A549 (cell line): ENCODE data around the gene KCTD19. TPM values are rescaled to one million over a fixed set of nuclear protein-coding genes. Genes with fewer than 3 reads are reported as not detected.
A peak's percentile ranks its signal among the peaks of the same experiment; 100 is the strongest.

Experiments
- ATAC-seq, 2 experiments: fragments of 200-7000 bp in 1 of 2; fragments of >200 bp in 1 of 2; cut with Nextera tagmentation in 1 of 2; cut with Tn5 transposase in 1 of 2; 3 replicates each; pipeline versions ENCODE4 v1.8.0 to v1.9.1; 2018 to 2020; ENCODE audit warnings: mild to moderate bottlenecking in 1 of 2, moderate library complexity in 1 of 2
- CTCF ChIA-PET: fragments of 300-600 bp; sonication (Branson Sonifier 250); formaldehyde crosslinking; extraction: SDS; loops from one replicate; lab custom pipeline; 2021; ENCODE audit warnings: antibody characterized with exemption, inconsistent platforms; lab: Yijun Ruan, JAX
- POLR2A ChIA-PET: fragments of 350-600 bp; formaldehyde crosslinking; extraction: SDS; loops from one replicate; lab custom pipeline; 2021; ENCODE audit warnings: antibody characterized with exemption, inconsistent platforms; lab: Yijun Ruan, JAX
- DNase-seq, 2 experiments: peaks; one replicate each; pipeline versions ENCODE4 v3.0.0 to v3.0.0-alpha.2; 2011 to 2016; ENCODE audit warnings: low read depth in 1 of 2, low spot score in 1 of 2
- FAIRE-seq: peaks from 2 replicates; lab custom pipeline; 2011; peaks lifted over from hg19 to GRCh38; lab: Jason Lieb, UNC
- H3K27ac ChIP-seq, 2 experiments: fragments of >200 bp; sonication (Bioruptor Twin); formaldehyde crosslinking; 3 replicates each; pipeline ENCODE4 v1.5.1; 2016 to 2017
- H3K4me1 ChIP-seq: fragments of >200 bp; sonication (Bioruptor Twin); formaldehyde crosslinking; 3 replicates; pipeline ENCODE4 v1.6.1; 2016
- H3K4me2 ChIP-seq: fragments of >200 bp; sonication (Bioruptor Twin); formaldehyde crosslinking; 3 replicates; pipeline ENCODE4 v1.6.1; 2016
- H3K4me3 ChIP-seq: fragments of >200 bp; sonication (Bioruptor Twin); formaldehyde crosslinking; 3 replicates; pipeline ENCODE4 v1.5.1; 2016
- H3K9me3 ChIP-seq: fragments of >200 bp; sonication (Bioruptor Twin); formaldehyde crosslinking; 3 replicates; pipeline ENCODE4 v1.6.1; 2016
- ATOH8 ChIP-seq: fragments of 250-450 bp; sonication (Bioruptor Pico); IDR thresholded peaks from 2 replicates; pipeline ENCODE4 v1.5.0; 2020; ENCODE audit warnings: low read depth, mild to moderate bottlenecking, moderate library complexity
- BHLHE40 ChIP-seq: IDR thresholded peaks from 2 replicates; pipeline ENCODE4 v1.6.1; 2012; ENCODE audit warnings: low read depth, low read length, inconsistent platforms
- CBX2 ChIP-seq: fragments of 200-600 bp; sonication (generic); IDR thresholded peaks from 2 replicates; pipeline ENCODE4 v1.6.1; 2016; ENCODE audit warnings: low read depth, mild to moderate bottlenecking, borderline replicate concordance
- CBX8 ChIP-seq: fragments of 200-600 bp; sonication (generic); IDR thresholded peaks from 2 replicates; pipeline ENCODE4 v1.6.1; 2016
- CHD2 ChIP-seq: fragments of 150-350 bp; IDR thresholded peaks from 2 replicates; pipeline ENCODE4 v1.6.1; 2014; ENCODE audit warnings: low read length; ENCODE audit not compliant: partially characterized antibody
- CHD4 ChIP-seq: fragments of 200-600 bp; sonication (generic); IDR thresholded peaks from 2 replicates; pipeline ENCODE4 v1.6.1; 2016; ENCODE audit warnings: antibody characterized with exemption, mild to moderate bottlenecking, borderline replicate concordance
- CTCF ChIP-seq: fragments of >200 bp; sonication (Bioruptor Twin); formaldehyde crosslinking; IDR thresholded peaks from 3 replicates; pipeline ENCODE4 v1.5.1; 2016
- EHMT2 ChIP-seq: fragments of 200-600 bp; sonication (generic); IDR thresholded peaks from 2 replicates; pipeline ENCODE4 v1.6.1; 2016; ENCODE audit warnings: antibody characterized with exemption, low read depth, mild to moderate bottlenecking, moderate library complexity
- ELK1 ChIP-seq: fragments of 150-350 bp; IDR thresholded peaks from 2 replicates; pipeline ENCODE4 v1.6.1; 2014; ENCODE audit warnings: low read depth, mild to moderate bottlenecking, low read length
- ESRRA ChIP-seq: fragments of 150-350 bp; IDR thresholded peaks from 2 replicates; pipeline ENCODE4 v1.6.1; 2014; ENCODE audit warnings: mild to moderate bottlenecking, low read length, borderline replicate concordance
- HES2 ChIP-seq: fragments of >200 bp; sonication (Bioruptor Twin); formaldehyde crosslinking; IDR thresholded peaks from 2 replicates; pipeline ENCODE4 v1.6.1; 2016
- HEYL ChIP-seq: fragments of 250-450 bp; sonication (Bioruptor Pico); IDR thresholded peaks from 2 replicates; pipeline ENCODE4 v1.8.0; 2021; ENCODE audit warnings: mild to moderate bottlenecking, moderate library complexity
- HOXA7 ChIP-seq: fragments of 250-450 bp; sonication (Bioruptor Pico); IDR thresholded peaks from 2 replicates; pipeline ENCODE4 v1.5.0; 2020; ENCODE audit warnings: mild to moderate bottlenecking, moderate library complexity
- HOXB13 ChIP-seq: fragments of 250-450 bp; sonication (Bioruptor Pico); IDR thresholded peaks from 2 replicates; pipeline ENCODE4 v1.5.0; 2020; ENCODE audit warnings: low read depth, mild to moderate bottlenecking, moderate library complexity
- JUN ChIP-seq, 2 experiments: fragments of >200 bp; sonication (Bioruptor Twin); formaldehyde crosslinking; IDR thresholded peaks; 2 replicates in 1 of 2; 3 replicates in 1 of 2; pipeline ENCODE4 v1.6.1; 2016 to 2017
- KDM1A ChIP-seq: fragments of 200-600 bp; sonication (generic); IDR thresholded peaks from 2 replicates; pipeline ENCODE4 v1.6.1; 2016; ENCODE audit warnings: low read depth, mild to moderate bottlenecking
- MAZ ChIP-seq: fragments of 150-350 bp; IDR thresholded peaks from 2 replicates; pipeline ENCODE4 v1.6.1; 2014; ENCODE audit warnings: antibody characterized with exemption, low read depth, low read length, borderline replicate concordance
- MYC ChIP-seq: IDR thresholded peaks from 2 replicates; pipeline ENCODE4 v1.6.1; 2012; ENCODE audit warnings: mild to moderate bottlenecking, inconsistent platforms, low read length, improper control_type of control experiment, borderline replicate concordance
- NFE2L2 ChIP-seq: fragments of 150-350 bp; conservative IDR thresholded peaks from 2 replicates; pipeline ENCODE4 v1.6.1; 2014; ENCODE audit warnings: low read length
- NPAS2 ChIP-seq: fragments of 250-450 bp; sonication (Bioruptor Pico); IDR thresholded peaks from 2 replicates; pipeline ENCODE4 v1.8.0; 2022; ENCODE audit warnings: mild to moderate bottlenecking, moderate library complexity, borderline replicate concordance
- NR3C1 ChIP-seq: fragments of >200 bp; sonication (Bioruptor Twin); formaldehyde crosslinking; IDR thresholded peaks from 3 replicates; pipeline ENCODE4 v1.6.1; 2017
- PBX3 ChIP-seq: IDR thresholded peaks from 2 replicates; pipeline ENCODE4 v1.6.1; 2012
- PHF8 ChIP-seq: fragments of 200-600 bp; sonication (generic); IDR thresholded peaks from 2 replicates; pipeline ENCODE4 v1.6.1; 2016; ENCODE audit warnings: low read depth, mild to moderate bottlenecking, antibody characterized with exemption, moderate library complexity, borderline replicate concordance
- RAD21 ChIP-seq, 2 experiments: fragments of >200 bp in 1 of 2; sonication (Bioruptor Twin) in 1 of 2; formaldehyde crosslinking in 1 of 2; IDR thresholded peaks in 1 of 2; conservative IDR thresholded peaks in 1 of 2; 2 replicates in 1 of 2; 3 replicates in 1 of 2; pipeline ENCODE4 v1.6.1; 2012 to 2018; ENCODE audit warnings: inconsistent platforms in 1 of 2
- RARB ChIP-seq: fragments of 250-450 bp; sonication (Bioruptor Pico); IDR thresholded peaks from 2 replicates; pipeline ENCODE4 v1.8.0; 2021; ENCODE audit warnings: mild to moderate bottlenecking, moderate library complexity
- RCOR1 ChIP-seq: fragments of 150-350 bp; IDR thresholded peaks from 2 replicates; pipeline ENCODE4 v1.6.1; 2014; ENCODE audit warnings: antibody characterized with exemption, low read length, low read depth
- RNF2 ChIP-seq: fragments of 200-600 bp; sonication (generic); IDR thresholded peaks from 2 replicates; pipeline ENCODE4 v1.6.1; 2016; ENCODE audit warnings: low read depth, mild to moderate bottlenecking, antibody characterized with exemption, moderate library complexity, borderline replicate concordance
- SMC3 ChIP-seq: fragments of >200 bp; sonication (Bioruptor Twin); formaldehyde crosslinking; IDR thresholded peaks from 3 replicates; pipeline ENCODE4 v1.6.1; 2018; ENCODE audit warnings: inconsistent platforms
- SREBF2 ChIP-seq: fragments of 450-650 bp; IDR thresholded peaks from 2 replicates; pipeline ENCODE4 v1.6.1; 2014; ENCODE audit warnings: mild to moderate bottlenecking, moderate library complexity
- ZC3H11A ChIP-seq: fragments of 450-650 bp; IDR thresholded peaks from 2 replicates; pipeline ENCODE4 v1.6.1; 2014; ENCODE audit warnings: antibody characterized with exemption, mild to moderate bottlenecking
- polyA plus RNA-seq, 4 experiments: library from polyadenylated mRNA; depleted of rRNA in 3 of 4; stranded (reverse); fragments of >200 nt; fragmentation: RNase III in 1 of 4; extraction: RNeasy Plus Mini Kit Qiagen cat#74134 plus additional on column Dnase treatment in 1 of 4; gene quantifications; 2 replicates in 3 of 4; 3 replicates in 1 of 4; pipeline ENCODE4 v1.2.3, GENCODE V29; 2011 to 2017

The KCTD19 gene
- polyA plus RNA-seq, 2 of the 4 experiments (the other 2 are of a cell fraction): 0.57 to 1.1 TPM

GRCh38 chr16:67317853-67318252 is 8.7 kb downstream of the KCTD19 start:
- CTCF ChIA-PET: interaction anchor here (1.2 to 1.5 kb wide), 3 partner anchors 9 to 59 kb away, joined by 3 to 6 read pairs (median 3); partner anchors contain the start of genes KCTD19 and LRRC36

GRCh38 chr16:67312719-67313118 is 13.8 kb downstream of the KCTD19 start:
- ATAC-seq: no peak
- H3K4me3 ChIP-seq: no peak overlapping the region

More at GRCh38 chr16:67317853-67318252, 8.7 kb downstream of the KCTD19 start:
- DNase-seq: no peak
- H3K27ac ChIP-seq: no peak overlapping the region
- FAIRE-seq: no peak
- H3K4me2 ChIP-seq: no peak overlapping the region
- no peaks in the 10 kb centered on the region for H3K9me3 ChIP-seq
- POLR2A ChIA-PET: no interaction called here
- no peak overlapping the region for H3K4me3 ChIP-seq
- no peak for ATAC-seq
- peaks cover 2% of the 10 kb centered on the region; the same call in 1 of the 3 replicates for H3K4me1 ChIP-seq
- no peak for TF ChIP-seq RARB (CRISPR knock-in tag)
- no peak for TF ChIP-seq RNF2
- TF ChIP-seq NR3C1: no peak
- TF ChIP-seq NPAS2 (CRISPR knock-in tag): no peak
- no peak for TF ChIP-seq SMC3
- TF ChIP-seq KDM1A: no peak
- TF ChIP-seq ESRRA: no peak
- no peak for TF ChIP-seq CBX8
- no peak for TF ChIP-seq RAD21 (conservative IDR thresholded peaks at IDR 0.05 in 1 of 2, IDR thresholded peaks at IDR 0.05 in 1 of 2)
- TF ChIP-seq JUN (IDR thresholded peaks at IDR 0.05): no peak
- no peak for TF ChIP-seq HOXB13
- no peak for TF ChIP-seq CHD2
- TF ChIP-seq PHF8: no peak
- no peak for TF ChIP-seq BHLHE40
- TF ChIP-seq CHD4: no peak
- no peak for TF ChIP-seq CBX2
- no peak for TF ChIP-seq ATOH8

More at GRCh38 chr16:67312719-67313118, 13.8 kb downstream of the KCTD19 start:
- Histone ChIP-seq H3K4me2 (peak overlapping the region; percentile 49; the same call in 1 of the 3 replicates), H3K4me1 (peaks cover 21% of the 10 kb centered on the region), H3K27ac (peak overlapping the region in 1 of 2 experiments; percentile 61; a peak in 4 of 6 replicates), H3K9me3 (no peaks in the 10 kb centered on the region)
- TF ChIP-seq SREBF2 (no peak), CBX2 (no peak), EHMT2 (no peak), HOXA7 (CRISPR knock-in tag) (no peak), RAD21 (conservative IDR thresholded peaks at IDR 0.05 in 1 of 2, IDR thresholded peaks at IDR 0.05 in 1 of 2) (no peak), HEYL (CRISPR knock-in tag) (no peak), HES2 (no peak), CHD4 (no peak), NR3C1 (no peak), CBX8 (no peak), ELK1 (no peak), NFE2L2 (no peak), PHF8 (no peak), RNF2 (no peak), RCOR1 (no peak), ZC3H11A (no peak), MAZ (no peak), PBX3 (no peak), CTCF (no peak), MYC (no peak)
- ChIA-PET POLR2A (interaction anchor here (1.4 kb wide), 1 partner anchor 29 kb away, joined by 4 read pairs; no protein-coding TSS in a partner anchor), CTCF (interaction anchor here (0.8 to 7.0 kb wide), 4 partner anchors 14 to 114 kb away, joined by 3 to 49 read pairs (median 4); partner anchors contain the start of genes KCTD19, LRRC36 and ZDHHC1)
- FAIRE-seq (no peak), DNase-seq (no peak)
